HCT116 (cell line): ENCODE data around the gene LMAN1L. TPM values are rescaled to one million over a fixed set of nuclear protein-coding genes. Genes with fewer than 3 reads are reported as not detected.

Experiments used
- ATAC-seq: fragments of 200-7000 bp; cut with Tn5 transposase; 2 replicates; pipeline ENCODE4 v1.9.1; 2020; ENCODE audit warnings: mild to moderate bottlenecking, moderate library complexity
- BruUV-seq: library from RNA; stranded (reverse); fragments of 400-500 nt; replicated peaks from 2 replicates; lab custom pipeline; 2021; lab: Mats Ljungman, UMichigan
- CTCF ChIA-PET: fragments of 300-600 bp; sonication (Branson Sonifier 250); formaldehyde crosslinking; loops from one replicate; lab custom pipeline; 2021; ENCODE audit warnings: antibody characterized with exemption; lab: Charles Lee
- POLR2A ChIA-PET: fragments of 300-600, 350-600 bp; sonication (Branson Sonifier 250); formaldehyde crosslinking; loops from one replicate; lab custom pipeline; 2021; ENCODE audit warnings: antibody characterized with exemption; lab: Charles Lee
- RAD21 ChIA-PET, 2 experiments: fragments of 300-600 bp; sonication (Branson Sonifier 250); formaldehyde crosslinking; loops; one replicate each; lab custom pipeline; 2023; ENCODE audit warnings: low total read pairs in 2 of 2; ENCODE audit not compliant: uncharacterized antibody in 2 of 2, unreplicated experiment in 2 of 2, low non-redundant PET in 1 of 2; lab: Charles Lee
- DNase-seq: peaks from one replicate; pipeline ENCODE4 v3.0.0-alpha.2; 2010; ENCODE audit warnings: low read depth, low spot score
- H2AFZ ChIP-seq: fragments of 200-600 bp; shearing (Covaris generic), sonication (generic); 2 replicates; pipeline ENCODE4 v1.6.1; 2017; ENCODE audit warnings: low read depth, mixed run types, mixed read lengths, antibody characterized with exemption, low read length; ENCODE audit not compliant: poor library complexity, severe bottlenecking
- H3K27ac ChIP-seq: 2 replicates; pipeline ENCODE4 v1.5.1; 2012; ENCODE audit warnings: low read depth, low read length
- H3K27me3 ChIP-seq: fragments of 200-600 bp; sonication (generic); 2 replicates; pipeline ENCODE4 v1.6.1; 2016; ENCODE audit warnings: mixed run types, low read length, mixed read lengths; ENCODE audit not compliant: insufficient read depth
- H3K36me3 ChIP-seq, 2 experiments: fragments of 200-500 bp in 1 of 2; fragments of 200-600 bp in 1 of 2; sonication (Bioruptor generic) in 1 of 2; sonication (generic) in 1 of 2; 2 replicates each; pipeline versions ENCODE4 v1.5.1 to v1.6.1; 2014 to 2016; ENCODE audit warnings: low read length in 2 of 2, inconsistent platforms in 1 of 2, mixed read lengths in 1 of 2, mixed run types in 1 of 2; ENCODE audit not compliant: insufficient read depth in 2 of 2, control insufficient read depth in 1 of 2
- H3K4me1 ChIP-seq, 2 experiments: fragments of 200-600 bp in 1 of 2; sonication (generic) in 1 of 2; 2 replicates each; pipeline versions ENCODE4 v1.5.1 to v1.6.1; 2012 to 2017; ENCODE audit warnings: low read length in 2 of 2, inconsistent platforms in 1 of 2, mild to moderate bottlenecking in 1 of 2, mixed read lengths in 1 of 2, mixed run types in 1 of 2, moderate library complexity in 1 of 2; ENCODE audit not compliant: insufficient read depth in 2 of 2, control insufficient read depth in 1 of 2
- H3K4me2 ChIP-seq: fragments of 200-600 bp; sonication (generic); 2 replicates; pipeline ENCODE4 v1.6.1; 2017; ENCODE audit warnings: mixed run types, low read length, mixed read lengths
- H3K4me3 ChIP-seq, 2 experiments: fragments of 200-600 bp in 1 of 2; sonication (generic) in 1 of 2; replicated peaks in 1 of 2; 2 replicates each; pipeline ENCODE4 v1.5.1; 2011 to 2016; ENCODE audit warnings: low read length in 2 of 2, control low read depth in 1 of 2, low read depth in 1 of 2, mild to moderate bottlenecking in 1 of 2, mixed read lengths in 1 of 2, mixed run types in 1 of 2
- H3K79me2 ChIP-seq: fragments of 200-600 bp; sonication (generic); 2 replicates; pipeline ENCODE4 v1.6.1; 2017; ENCODE audit warnings: mild to moderate bottlenecking, mixed run types, low read length, moderate library complexity, mixed read lengths; ENCODE audit not compliant: insufficient read depth
- H3K9ac ChIP-seq: fragments of 200-600 bp; sonication (generic); 2 replicates; pipeline ENCODE4 v1.6.1; 2016; ENCODE audit warnings: low read length, mixed read lengths
- H3K9me2 ChIP-seq: fragments of 200-600 bp; sonication (generic), shearing (Covaris generic); 2 replicates; pipeline ENCODE4 v1.6.1; 2017; ENCODE audit warnings: mixed run types, mild to moderate bottlenecking, moderate library complexity; ENCODE audit not compliant: insufficient read depth
- H3K9me3 ChIP-seq, 2 experiments: fragments of 200-500 bp in 1 of 2; fragments of 200-600 bp in 1 of 2; sonication (Bioruptor generic) in 1 of 2; sonication (generic) in 1 of 2; 2 replicates each; pipeline ENCODE4 v1.6.1; 2014 to 2017; ENCODE audit warnings: low read length in 2 of 2, mixed read lengths in 2 of 2, inconsistent platforms in 1 of 2, low read depth in 1 of 2, mild to moderate bottlenecking in 1 of 2, mixed run types in 1 of 2, moderate library complexity in 1 of 2; ENCODE audit not compliant: control insufficient read depth in 1 of 2, insufficient read depth in 1 of 2
- H4K20me1 ChIP-seq: fragments of 200-600 bp; sonication (generic), shearing (Covaris generic); 2 replicates; pipeline ENCODE4 v1.6.1; 2017; ENCODE audit warnings: mixed run types, mild to moderate bottlenecking, moderate library complexity; ENCODE audit not compliant: insufficient read depth
- ATF3 ChIP-seq: IDR thresholded peaks from 2 replicates; pipeline ENCODE4 v1.6.1; 2012
- CBX3 ChIP-seq: IDR thresholded peaks from 2 replicates; pipeline ENCODE4 v1.6.1; 2012; ENCODE audit warnings: low read depth
- CEBPB ChIP-seq: IDR thresholded peaks from 2 replicates; pipeline ENCODE4 v1.6.1; 2012; ENCODE audit warnings: low read depth
- EGR1 ChIP-seq: IDR thresholded peaks from 2 replicates; pipeline ENCODE4 v1.6.1; 2012; ENCODE audit warnings: low read depth
- ELF1 ChIP-seq: IDR thresholded peaks from 2 replicates; pipeline ENCODE4 v1.6.1; 2012; ENCODE audit warnings: low read depth, borderline replicate concordance
- EZH2 ChIP-seq: fragments of 200-600 bp; sonication (generic); IDR thresholded peaks from 2 replicates; pipeline ENCODE4 v1.6.1; 2017; ENCODE audit warnings: antibody characterized with exemption, mixed run types
- EZH2phosphoT487 ChIP-seq: fragments of 200-600 bp; IDR thresholded peaks from 2 replicates; pipeline ENCODE4 v1.6.1; 2018; ENCODE audit warnings: antibody characterized with exemption, borderline replicate concordance
- FOSL1 ChIP-seq: IDR thresholded peaks from 2 replicates; pipeline ENCODE4 v1.6.1; 2012; ENCODE audit warnings: low read depth
- JUND ChIP-seq: IDR thresholded peaks from 2 replicates; pipeline ENCODE4 v1.6.1; 2012
- MAX ChIP-seq: IDR thresholded peaks from 2 replicates; pipeline ENCODE4 v1.6.1; 2012
- POLR2A ChIP-seq: IDR thresholded peaks from 2 replicates; pipeline ENCODE4 v1.7.0; 2011; ENCODE audit warnings: borderline replicate concordance; ENCODE audit not compliant: insufficient read depth, insufficient read length; ENCODE audit errors: extremely low read depth
- REST ChIP-seq: IDR thresholded peaks from 2 replicates; pipeline ENCODE4 v1.6.1; 2012; ENCODE audit warnings: low read depth
- SIN3A ChIP-seq: IDR thresholded peaks from 2 replicates; pipeline ENCODE4 v1.6.1; 2012; ENCODE audit warnings: low read depth
- SRF ChIP-seq: IDR thresholded peaks from 2 replicates; pipeline ENCODE4 v1.6.1; 2012; ENCODE audit warnings: low read depth
- TCF7L2 ChIP-seq: IDR thresholded peaks from 2 replicates; pipeline ENCODE4 v1.7.0; 2011; ENCODE audit warnings: borderline replicate concordance, inconsistent platforms; ENCODE audit not compliant: insufficient read depth, insufficient read length; ENCODE audit errors: extremely low read depth
- YY1 ChIP-seq: IDR thresholded peaks from 2 replicates; pipeline ENCODE4 v1.6.1; 2011; ENCODE audit warnings: low read length, low read depth, moderate library complexity, mild to moderate bottlenecking; ENCODE audit not compliant: insufficient replicate concordance; ENCODE audit errors: extremely low read depth
- ZFX ChIP-seq: fragments of 450-650 bp; IDR thresholded peaks from 2 replicates; pipeline ENCODE4 v1.6.1; 2017
- ZNF274 ChIP-seq: fragments of 200-500 bp; sonication (Bioruptor generic); IDR thresholded peaks from 2 replicates; pipeline ENCODE4 v1.6.1; 2014; ENCODE audit warnings: mild to moderate bottlenecking, low read depth, low read length, inconsistent platforms
- intact Hi-C: fragments of 100-400 bp; cut with micrococcal nuclease; formaldehyde crosslinking; loops from 2 replicates; pipeline ENCODE4 v1.10.0; 2022
- total RNA-seq: library from RNA; stranded (reverse); gene quantifications from one replicate; pipeline ENCODE4 v1.2.1, GENCODE V29; 2021; ENCODE audit not compliant: unreplicated experiment
- TF ChIP-seq, protein P1 (sequence below), 3 experiments: fragments of 200-600 bp in 1 of 3; sonication (generic) in 1 of 3; IDR thresholded peaks in 2 of 3; conservative IDR thresholded peaks in 1 of 3; 2 replicates each; pipeline ENCODE4 v1.5.1; 2012 to 2017; ENCODE audit warnings: low read depth in 2 of 3, low read length in 2 of 3, antibody characterized with exemption in 1 of 3, borderline replicate concordance in 1 of 3, control low read depth in 1 of 3, mild to moderate bottlenecking in 1 of 3, mixed read lengths in 1 of 3, mixed run types in 1 of 3, moderate library complexity in 1 of 3; ENCODE audit not compliant: insufficient read depth in 1 of 3

LMAN1L gene
- total RNA-seq, 1 experiment from 2014 or later: 0.17 TPM

GRCh38 chr15:74856537-74856936 lies 43.9 kb downstream of the LMAN1L start:
- no peak for DNase-seq
- POLR2A ChIA-PET: interaction anchor here (0.7 to 1.1 kb wide), 2 partner anchors 9 to 13 kb away, joined by 3 read pairs; no protein-coding TSS in a partner anchor
- Histone ChIP-seq H3K4me3 (no peak overlapping the region), H4K20me1 (no peaks in the 10 kb centered on the region), H3K27me3 (no peaks in the 10 kb centered on the region), H3K36me3 (peaks cover 5 to 16% of the 10 kb centered on the region in 2 experiments; a peak in 1 of 4 replicates), H3K9me3 (no peaks in the 10 kb centered on the region), H2AFZ (no peak overlapping the region), H3K9me2 (no peaks in the 10 kb centered on the region), H3K27ac (peak overlapping the region; percentile 28; the same call in 1 of the 2 replicates), H3K9ac (no peak overlapping the region), H3K4me1 (peaks cover 0 to 32% of the 10 kb centered on the region in 2 experiments; a peak in 3 of 4 replicates), H3K79me2 (peaks cover 19% of the 10 kb centered on the region), H3K4me2 (peak overlapping the region; percentile 57)
- RAD21 ChIA-PET: interaction anchor here in 1 of 2 experiments (0.7 kb wide), 1 partner anchor 94 kb away, joined by 3 read pairs; no protein-coding TSS in a partner anchor
- TF ChIP-seq SRF (no peak), TCF7L2 (no peak), YY1 (no peak), ATF3 (no peak), MAX (no peak), ZFX (no peak), EZH2 (no peak), EGR1 (no peak), POLR2A (no peak), CBX3 (no peak), REST (no peak), ZNF274 (no peak), EZH2phosphoT487 (no peak), CEBPB (no peak), ELF1 (no peak), SIN3A (no peak), FOSL1 (no peak), JUND (no peak)
- TF ChIP-seq, protein P1, sequence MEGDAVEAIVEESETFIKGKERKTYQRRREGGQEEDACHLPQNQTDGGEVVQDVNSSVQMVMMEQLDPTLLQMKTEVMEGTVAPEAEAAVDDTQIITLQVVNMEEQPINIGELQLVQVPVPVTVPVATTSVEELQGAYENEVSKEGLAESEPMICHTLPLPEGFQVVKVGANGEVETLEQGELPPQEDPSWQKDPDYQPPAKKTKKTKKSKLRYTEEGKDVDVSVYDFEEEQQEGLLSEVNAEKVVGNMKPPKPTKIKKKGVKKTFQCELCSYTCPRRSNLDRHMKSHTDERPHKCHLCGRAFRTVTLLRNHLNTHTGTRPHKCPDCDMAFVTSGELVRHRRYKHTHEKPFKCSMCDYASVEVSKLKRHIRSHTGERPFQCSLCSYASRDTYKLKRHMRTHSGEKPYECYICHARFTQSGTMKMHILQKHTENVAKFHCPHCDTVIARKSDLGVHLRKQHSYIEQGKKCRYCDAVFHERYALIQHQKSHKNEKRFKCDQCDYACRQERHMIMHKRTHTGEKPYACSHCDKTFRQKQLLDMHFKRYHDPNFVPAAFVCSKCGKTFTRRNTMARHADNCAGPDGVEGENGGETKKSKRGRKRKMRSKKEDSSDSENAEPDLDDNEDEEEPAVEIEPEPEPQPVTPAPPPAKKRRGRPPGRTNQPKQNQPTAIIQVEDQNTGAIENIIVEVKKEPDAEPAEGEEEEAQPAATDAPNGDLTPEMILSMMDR (IDR thresholded peaks at IDR 0.05 in 2 of 3, conservative IDR thresholded peaks at IDR 0.05 in 1 of 3; ENCODE audit: borderline replicate concordance in 1 of 3, insufficient read depth in 1 of 3, low read depth in 2 of 3, low read length in 2 of 3): no peak
- ATAC-seq: no peak
- CTCF ChIA-PET: interaction anchor here (0.7 kb wide), 2 partner anchors 12 to 22 kb away, joined by 3 to 5 read pairs; no protein-coding TSS in a partner anchor
- intact Hi-C loops: no loop called here
- BruUV-seq: no TSS peak
